NOMO-1 treated with DMSO at 0.1 percent for 48 hours (cell line): Measurements from ENCODE around the gene MFN1.
"Not testable (repeated sequence)": the region's sequence is repeated elsewhere in the genome, so short reads cannot be mapped to it uniquely, and the experiment has no call there.

Source experiments
- DNase-seq: peaks from one replicate; lab custom pipeline; 2025; ENCODE audit not compliant: unreplicated experiment; lab: John Stamatoyannopoulos, UW

The MFN1 gene

GRCh38 chr3:179347345-179348194 is at the start of gene MFN1:
Gene MFN1 (plus strand): TSS chr3:179347709. CDS start chr3:179348852, 1,143 bp downstream.
- peak; percentile 98 for DNase-seq

- no peak for DNase-seq
These were observed 49.4 kb upstream of the MFN1 start for GRCh38 chr3:179297971-179298725.

GRCh38 chr3:179299316-179299715 is 48.2 kb upstream of the MFN1 start:
- DNase-seq, result no peak

GRCh38 chr3:179299999-179300613 is 47.4 kb upstream of the MFN1 start:
- no peak for DNase-seq

DNA sequence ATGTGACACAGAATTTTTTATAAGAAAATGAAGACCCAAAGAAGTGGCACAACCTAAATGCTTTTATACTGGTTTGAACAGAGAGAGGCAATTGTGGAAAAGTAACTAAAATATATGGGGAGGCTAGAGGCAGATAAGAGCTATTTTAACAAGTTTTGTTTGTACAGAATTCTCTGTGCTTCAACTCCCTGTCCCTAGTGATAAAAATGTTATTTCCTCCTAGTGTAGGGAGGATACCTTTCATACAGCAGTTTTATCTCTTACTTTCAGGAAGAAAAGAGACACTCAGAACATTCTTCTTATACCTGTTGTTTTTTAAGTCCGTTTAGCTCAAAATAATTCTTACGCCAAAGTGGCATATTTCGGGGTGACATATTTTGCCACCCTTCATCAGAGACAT is 45.9 kb upstream of the MFN1 start:
- DNase-seq, result no peak

DNA sequence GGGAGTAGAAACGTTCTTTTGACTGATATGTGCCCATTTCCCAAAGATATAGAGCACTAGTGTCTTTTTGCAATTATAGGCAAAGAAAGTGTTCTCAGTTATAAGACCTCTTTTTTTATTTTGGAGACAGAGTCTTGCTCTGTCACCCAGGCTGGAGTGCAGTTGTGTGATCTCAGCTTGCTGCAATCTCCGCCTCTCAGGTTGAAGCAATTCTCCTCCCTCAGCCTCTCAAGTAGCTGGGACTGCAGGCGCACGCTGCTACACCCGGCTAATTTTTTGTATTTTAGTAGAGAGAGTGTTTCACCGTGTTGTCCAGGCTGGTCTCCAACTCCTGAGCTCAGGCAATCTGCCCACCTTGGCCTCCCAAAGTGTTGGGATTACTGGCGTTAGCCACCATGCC is 45.4 kb upstream of the MFN1 start:
- DNase-seq, result no peak

DNA sequence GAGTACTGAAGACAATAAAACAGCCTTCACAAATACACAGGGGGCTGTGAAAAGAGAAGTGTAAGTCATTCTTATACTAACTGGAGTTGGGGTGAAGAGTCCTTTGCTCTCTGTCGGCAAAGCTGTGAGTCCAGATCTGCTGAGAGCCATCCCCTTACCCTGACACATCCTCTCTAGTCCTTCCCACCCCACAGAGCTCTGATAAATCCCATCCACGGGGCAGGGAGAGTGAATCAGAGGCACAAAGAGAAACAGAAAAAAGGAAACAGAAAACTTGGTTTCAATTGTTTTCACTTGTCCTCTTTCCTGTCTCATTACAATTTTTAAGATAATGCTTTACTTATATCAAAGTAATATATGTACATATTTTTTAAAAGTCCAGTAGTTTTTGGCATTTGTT is 42.9 kb upstream of the MFN1 start:
- no peak for DNase-seq

GRCh38 chr3:179307362-179307761 is 40.1 kb upstream of the MFN1 start:
- DNase-seq, result not testable (repeated sequence)

DNA sequence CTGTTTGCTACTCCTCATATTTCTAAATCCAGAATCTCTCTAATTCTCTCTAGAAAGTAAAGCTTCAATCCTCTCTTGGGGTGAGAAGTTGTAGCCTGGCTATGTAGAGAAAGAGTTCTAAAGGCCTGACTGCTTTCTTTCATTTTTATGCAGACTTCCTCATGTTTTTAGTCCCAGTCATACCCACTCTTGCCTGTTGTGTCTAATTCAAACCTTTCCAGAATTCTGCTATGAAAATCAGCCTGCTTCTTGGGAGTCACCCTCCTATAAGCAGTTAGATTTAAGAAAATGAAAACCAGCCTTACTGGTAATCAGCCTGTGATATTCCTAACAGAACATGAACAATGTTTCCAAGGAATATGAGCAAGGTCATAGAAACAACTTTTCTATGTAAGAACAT is 39.5 kb upstream of the MFN1 start:
- DNase-seq, result no peak

GRCh38 chr3:179309225-179310078 is 38.1 kb upstream of the MFN1 start:
- DNase-seq, result peak; percentile 40

DNA sequence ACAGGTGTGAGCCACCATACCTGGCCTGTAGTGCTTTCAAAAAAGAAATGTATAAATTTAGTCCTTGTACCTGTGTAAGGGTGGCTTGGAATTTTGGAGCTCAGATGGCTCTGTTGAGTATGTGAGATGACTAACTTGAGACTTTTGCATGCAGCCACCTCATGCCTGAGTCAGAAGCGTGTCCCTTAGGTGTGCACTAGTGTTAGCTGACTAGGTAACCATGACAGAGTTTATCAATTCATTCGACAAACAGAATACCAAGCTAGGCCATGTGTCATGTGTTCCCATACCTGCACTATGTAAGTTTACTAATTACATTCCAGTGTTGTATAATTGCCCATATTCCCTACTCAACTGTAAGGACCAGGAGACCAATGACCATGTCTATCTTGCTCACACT is 28.6 kb upstream of the MFN1 start:
- DNase-seq, result no peak

DNA sequence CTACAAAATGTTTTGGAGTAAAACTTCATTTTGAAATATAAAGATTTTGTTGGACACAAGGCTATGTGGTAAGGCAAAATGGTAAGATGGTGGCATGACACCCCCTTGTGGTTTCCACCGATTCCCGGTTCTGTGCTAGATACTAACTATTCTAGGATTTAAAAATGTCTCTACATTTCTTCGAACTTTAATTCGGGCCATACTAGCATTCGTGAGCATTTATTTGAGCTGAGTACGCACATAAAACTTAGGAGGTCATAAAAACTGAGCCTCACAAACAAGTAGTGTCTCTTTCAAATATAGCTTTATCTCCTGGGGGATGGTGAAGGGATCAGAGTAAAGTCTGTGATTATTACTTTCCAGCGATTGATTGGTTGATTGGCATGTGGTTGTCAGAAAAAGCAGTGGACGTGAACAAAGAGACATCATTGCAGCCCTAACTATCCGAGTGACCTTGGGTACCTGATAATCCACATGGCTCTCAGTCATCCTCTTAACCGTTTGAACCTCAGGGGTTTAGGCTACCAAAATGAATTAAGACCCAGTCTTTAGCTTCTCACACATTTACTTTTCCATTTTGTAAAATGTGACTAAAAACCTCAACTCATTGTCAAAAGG is 25.7 kb upstream of the MFN1 start:
- peak; percentile 57 for DNase-seq

- peak; percentile 73 for DNase-seq
These were observed 25.0 kb upstream of the MFN1 start, which contains the start of gene ZNF639 for GRCh38 chr3:179322286-179323196. Gene ZNF639 (plus strand): TSS chr3:179323031. CDS start chr3:179328294, 5,263 bp downstream.

GRCh38 chr3:179323197-179324110 is 24.1 kb upstream of the MFN1 start:
- DNase-seq, result peak; percentile 60

GRCh38 chr3:179324270-179324754 is 23.2 kb upstream of the MFN1 start:
- DNase-seq, result no peak

DNA sequence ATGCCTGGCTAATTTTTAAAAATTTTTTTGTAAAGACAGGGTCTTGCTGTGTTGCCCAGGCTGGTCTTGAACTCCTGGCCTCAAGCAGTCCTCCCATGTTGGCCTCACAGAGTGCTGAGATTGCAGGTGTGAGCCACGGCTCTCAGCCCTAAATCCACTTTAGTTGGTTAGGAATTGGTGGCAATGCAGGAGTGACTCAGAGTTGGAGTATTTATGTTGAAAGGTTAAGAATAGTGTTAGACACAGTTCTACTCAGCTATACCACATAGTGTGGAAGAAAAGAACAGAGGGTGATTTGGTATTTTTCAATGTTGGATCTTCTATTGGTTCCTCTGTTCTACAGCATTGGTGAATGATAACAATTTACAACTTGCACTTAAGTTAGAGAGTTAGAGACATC is 17.1 kb upstream of the MFN1 start:
- DNase-seq, result no peak

DNA sequence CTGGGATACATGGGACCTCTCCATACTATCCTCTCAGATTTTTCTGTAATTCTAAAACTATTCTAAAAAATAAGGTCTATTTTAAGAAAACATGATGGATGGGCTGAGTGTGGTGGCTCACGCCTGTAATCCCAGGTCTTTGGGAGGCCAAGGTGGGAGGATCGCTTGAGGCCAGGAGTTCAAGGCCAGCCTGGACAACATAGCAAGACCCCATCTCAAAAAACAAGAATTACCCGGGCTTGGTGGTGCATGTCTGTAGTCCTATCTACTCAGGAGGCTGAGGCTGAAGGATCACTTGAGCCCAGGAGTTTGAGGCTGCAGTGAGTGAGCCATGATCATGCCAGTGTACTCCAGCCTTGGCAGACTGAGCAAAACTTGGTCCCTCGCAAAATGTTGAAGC is 15.3 kb upstream of the MFN1 start:
- no peak for DNase-seq

DNA sequence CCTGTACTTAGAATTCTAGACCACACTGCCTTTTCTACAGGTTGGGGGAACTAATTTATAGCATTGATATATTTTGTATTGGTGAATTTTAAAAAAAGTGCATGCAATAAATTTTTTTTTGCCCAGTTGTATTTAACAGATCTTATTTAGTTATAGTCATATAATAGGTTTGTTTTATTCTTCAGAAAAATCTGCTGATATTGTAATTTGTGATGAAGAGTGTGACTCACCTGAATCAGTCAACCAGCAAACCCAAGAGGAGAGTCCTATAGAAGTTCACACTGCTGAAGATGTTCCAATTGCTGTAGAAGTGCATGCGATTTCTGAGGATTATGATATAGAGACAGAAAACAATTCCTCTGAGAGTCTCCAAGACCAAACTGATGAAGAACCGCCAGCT is 14.4 kb upstream of the MFN1 start:
- DNase-seq, result no peak
